DMS79 treated with DMSO at 0.1 percent for 48 hours (cell line): ENCODE data around the gene TMOD1.

Source experiments
- DNase-seq: peaks from one replicate; lab custom pipeline; 2025; lab: John Stamatoyannopoulos, UW

Gene TMOD1

GRCh38 chr9:97518166-97518908 is 16.9 kb downstream of the TMOD1 start:
- no peak for DNase-seq

- DNase-seq: peak; percentile 63
Measured at GRCh38 chr9:97518909-97519307, 17.4 kb downstream of the TMOD1 start.

GRCh38 chr9:97519441-97519970 is 18.0 kb downstream of the TMOD1 start:
- DNase-seq: no peak

GRCh38 chr9:97521576-97522333 is 20.3 kb downstream of the TMOD1 start:
- DNase-seq: no peak

- DNase-seq: no peak
Measured at GRCh38 chr9:97524424-97524823, 23.0 kb downstream of the TMOD1 start.

DNA sequence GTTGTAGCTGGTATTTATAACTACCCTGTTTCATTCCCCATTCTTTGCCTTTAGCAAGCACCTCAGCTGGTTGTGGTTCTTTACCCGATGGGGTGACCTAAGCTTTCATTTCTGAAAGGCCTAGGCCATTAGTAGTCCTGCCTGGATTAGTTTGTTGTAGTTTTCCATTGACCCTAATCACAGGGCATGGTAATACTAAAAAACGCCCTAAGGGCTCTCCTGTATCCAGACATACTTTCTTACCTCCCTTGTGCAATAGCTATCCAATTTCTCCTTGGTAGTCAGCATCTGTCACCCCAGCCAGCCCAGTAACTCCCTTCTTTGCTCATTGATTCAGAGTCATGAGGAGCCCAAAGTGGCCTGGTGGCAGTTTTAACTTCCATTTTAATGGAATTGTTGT is 24.0 kb downstream of the TMOD1 start:
- no peak for DNase-seq

DNA sequence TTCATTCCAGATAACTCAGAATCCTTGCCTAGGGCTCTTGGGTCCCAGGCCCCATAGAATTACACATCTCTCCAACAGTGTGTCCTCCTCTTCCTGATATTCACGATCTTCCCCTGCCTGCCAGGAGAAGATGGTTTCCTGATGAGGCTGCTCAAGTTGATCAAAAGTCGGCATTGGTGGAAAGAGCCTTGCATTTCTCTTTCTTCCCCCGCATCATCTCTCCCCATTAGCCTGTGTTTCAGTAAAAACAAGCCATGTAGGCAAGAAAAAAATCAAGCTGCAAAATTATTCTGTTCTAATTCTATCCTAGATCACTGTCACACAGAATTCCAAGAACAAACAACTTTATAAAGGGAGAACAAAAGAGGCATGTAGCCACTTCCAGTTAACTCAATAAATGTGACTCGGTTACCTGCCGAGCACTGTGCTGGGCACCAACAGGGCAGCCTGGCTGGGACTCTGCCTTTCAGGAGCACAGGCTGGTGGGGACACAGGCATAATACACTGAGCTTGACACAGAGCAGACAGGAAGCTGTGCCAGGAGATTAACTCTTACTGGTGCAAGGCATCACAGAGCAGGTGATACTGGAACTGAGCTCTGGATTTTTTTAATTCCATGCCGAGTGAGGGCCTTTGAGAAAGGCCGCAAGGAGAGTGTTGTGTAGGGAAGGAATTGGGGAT is 25.6 kb downstream of the TMOD1 start:
- DNase-seq: no peak

DNA sequence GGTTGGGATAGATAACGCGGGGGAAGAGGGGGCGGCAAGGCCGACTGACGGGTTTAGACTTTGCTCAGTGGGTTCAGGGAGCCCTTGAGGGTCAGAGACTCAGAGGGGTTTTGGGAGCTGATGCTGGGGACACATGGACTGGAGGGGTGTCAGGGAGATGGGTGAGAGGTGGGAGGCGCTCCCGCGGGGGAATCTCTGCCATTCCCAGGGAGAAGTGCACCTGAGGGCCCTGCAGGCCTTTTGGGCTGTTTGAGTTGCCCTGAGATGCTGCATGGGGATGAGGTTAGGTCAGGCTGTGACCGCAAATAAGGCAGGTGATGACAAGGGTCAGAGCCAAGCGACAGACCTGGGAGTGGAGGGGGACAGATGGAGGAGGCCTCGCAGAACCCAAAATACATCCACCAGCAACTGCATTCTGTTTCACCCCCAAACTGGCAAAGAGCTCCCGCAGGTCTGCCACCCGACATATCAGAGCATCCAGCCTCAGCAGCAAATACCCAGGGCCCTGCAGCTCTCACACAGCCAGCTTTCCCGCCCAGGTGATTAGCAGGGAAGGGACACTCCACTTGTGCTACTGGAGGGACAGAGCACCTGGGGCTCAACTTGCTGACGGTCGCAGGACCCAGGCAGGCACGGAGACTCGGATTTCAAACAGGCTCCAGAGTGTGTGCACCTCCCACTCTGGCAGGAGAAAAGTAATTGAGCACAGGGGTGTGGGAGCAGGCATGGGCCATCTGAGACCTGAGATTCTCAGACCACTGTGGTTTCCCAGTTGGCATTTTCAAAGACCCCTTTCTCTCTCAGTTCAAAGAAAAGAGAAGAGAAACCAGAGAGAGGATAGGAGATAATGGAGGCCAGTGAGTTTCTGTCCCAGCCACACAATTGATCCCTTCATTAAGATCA is 26.4 kb downstream of the TMOD1 start:
- peak; percentile 16 for DNase-seq

DNA sequence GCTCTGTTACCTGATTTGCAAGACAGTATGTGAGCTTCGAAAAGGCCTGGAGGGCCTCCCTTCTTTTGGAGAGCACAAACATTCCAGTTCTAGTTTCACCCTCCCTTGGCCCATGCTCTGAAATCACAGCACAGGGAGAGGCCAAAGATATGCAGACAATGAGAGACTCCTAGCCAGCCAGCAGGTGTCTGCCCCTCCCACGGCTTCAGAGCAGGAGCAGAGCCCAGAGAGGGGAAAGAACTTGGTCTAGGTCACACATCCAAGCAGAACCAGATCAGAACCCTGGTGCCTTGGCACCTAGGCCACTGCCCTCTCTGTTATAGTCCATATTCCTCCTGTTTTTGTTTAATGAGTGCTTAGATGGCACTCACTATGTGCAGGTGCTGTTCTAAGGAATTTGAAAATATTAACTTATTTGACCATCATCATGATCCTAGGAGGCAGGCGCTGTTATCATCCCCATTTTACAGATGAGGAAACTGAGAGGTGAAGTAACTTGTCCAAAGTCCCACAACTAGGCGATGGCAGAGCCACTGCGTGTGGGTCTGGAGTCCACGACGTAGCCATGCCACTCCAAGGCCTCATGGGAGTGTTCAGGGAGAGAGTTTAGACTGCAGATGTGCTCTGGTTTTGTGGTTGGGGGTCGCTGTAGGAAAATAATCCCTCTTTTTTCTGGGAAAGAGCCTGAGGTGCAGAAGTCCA is 27.2 kb downstream of the TMOD1 start:
- DNase-seq: no peak

GRCh38 chr9:97529363-97530076 is 28.1 kb downstream of the TMOD1 start:
- DNase-seq: no peak

DNA sequence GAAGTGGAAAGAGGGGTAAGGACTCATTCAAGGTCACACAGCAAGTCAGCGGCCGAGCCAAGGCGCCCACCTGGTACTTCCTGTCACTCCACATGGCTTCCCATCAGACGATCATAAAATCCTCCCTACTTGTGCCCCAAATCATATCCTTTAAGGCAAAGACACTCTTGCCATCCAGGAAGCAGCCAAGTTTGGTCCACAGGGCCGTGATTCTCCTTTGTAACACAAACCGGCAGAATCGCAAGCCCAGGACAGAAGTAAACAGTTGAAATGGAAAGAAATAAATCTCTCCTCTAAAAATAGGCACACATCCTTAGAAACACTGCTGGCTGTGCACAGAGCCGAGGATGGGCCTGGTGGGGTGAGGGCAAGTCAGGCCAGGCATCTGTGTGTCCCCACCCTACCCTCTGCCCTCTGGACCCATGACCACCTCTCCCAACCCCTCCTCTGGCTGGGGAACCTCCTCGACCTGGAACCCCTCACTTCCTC is 30.5 kb downstream of the TMOD1 start:
- DNase-seq: no peak

DNA sequence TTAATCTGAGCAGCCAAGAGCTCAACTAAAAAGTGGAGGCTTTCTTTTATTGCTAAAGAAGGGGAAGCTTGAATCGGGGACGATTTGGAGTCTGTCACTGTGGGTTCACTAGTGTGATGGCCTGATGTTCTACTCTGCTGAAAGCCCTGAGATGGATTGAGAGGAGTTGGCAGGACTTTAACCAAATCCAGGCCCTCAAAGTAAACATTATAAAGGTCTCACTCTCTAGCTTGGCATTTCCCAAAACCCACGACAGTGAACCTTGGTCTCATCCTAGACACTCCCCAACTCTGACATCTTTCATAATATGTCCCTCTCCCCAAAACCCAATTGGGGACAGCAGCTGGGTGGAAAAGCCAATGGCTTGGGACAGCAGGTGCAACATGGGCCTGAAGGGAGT is 32.7 kb downstream of the TMOD1 start:
- DNase-seq: no peak

GRCh38 chr9:97534961-97535594 is 33.6 kb downstream of the TMOD1 start:
- DNase-seq: no peak

DNA sequence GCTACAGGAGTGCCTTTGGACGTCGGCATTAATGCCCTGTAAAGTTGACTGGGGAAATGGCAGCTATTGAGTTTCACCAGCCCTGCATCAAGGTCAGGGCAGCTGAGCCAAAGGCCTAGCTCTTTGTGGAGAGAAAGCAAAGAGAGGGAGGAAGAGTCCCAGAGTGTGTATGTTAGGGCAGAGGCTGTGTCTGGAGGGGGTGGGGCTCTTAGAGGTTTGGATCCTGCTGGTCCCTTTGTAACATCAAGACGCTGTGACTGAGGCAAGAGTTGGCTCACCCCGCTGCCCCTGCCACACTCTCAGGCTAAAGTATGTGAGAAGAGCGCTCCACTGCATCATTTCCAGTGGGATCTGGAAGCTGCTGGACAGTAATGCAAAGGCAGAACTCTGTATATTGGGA is 34.3 kb downstream of the TMOD1 start:
- no peak for DNase-seq

GRCh38 chr9:97536480-97536879 is 35.0 kb downstream of the TMOD1 start:
- DNase-seq: no peak

DNA sequence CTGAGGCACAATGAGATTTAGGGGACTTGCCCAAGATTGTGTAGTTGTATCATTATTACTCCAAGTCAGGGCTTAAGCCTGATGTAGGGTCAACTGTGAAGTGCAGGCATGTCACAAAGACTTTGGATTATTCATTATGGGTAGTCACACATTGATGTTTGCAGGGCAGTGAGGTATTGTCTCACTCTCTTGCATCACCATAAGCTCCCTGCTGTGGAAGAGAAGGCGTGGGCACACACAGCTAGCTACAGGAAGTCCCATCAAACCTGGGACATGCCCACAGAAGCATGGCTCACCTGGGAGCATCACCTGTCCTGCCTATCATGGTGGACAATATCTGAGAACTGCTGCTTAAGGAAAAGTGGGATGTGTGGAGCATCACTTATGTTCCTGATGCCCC is 42.1 kb downstream of the TMOD1 start:
- no peak for DNase-seq

- DNase-seq: no peak
Measured at GRCh38 chr9:97545486-97545885, 44.0 kb downstream of the TMOD1 start.

- no peak for DNase-seq
Measured at GRCh38 chr9:97547098-97547829, 45.8 kb downstream of the TMOD1 start.

DNA sequence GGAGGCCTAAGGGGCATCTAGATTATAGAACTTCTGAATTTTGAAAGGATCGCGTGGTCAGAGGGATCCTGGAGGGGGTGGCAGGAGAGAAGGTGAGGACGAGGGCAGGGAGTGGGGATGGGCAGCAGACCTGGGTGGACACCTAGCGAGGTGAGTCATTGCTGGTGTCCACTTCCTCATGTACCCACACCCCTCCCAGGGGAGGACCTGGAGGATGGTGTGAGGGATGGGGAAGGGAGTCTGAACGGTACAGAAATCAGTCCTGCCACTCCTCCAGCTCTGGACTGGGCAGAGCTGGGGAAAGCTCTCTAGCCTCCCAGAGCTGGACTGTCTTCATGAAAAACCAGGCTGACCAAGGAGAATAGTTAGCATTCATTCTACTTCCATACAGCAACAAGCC is 46.9 kb downstream of the TMOD1 start:
- no peak for DNase-seq
